ENCODE measurements around the gene ARRDC2. TPM values are rescaled to one million over a fixed set of nuclear protein-coding genes. Genes with fewer than 3 reads are reported as not detected.

The ARRDC2 gene
- total and polyA plus RNA-seq, 10 of the 15 experiments (the other 5 are each of a cell fraction or from before 2014, with no cell fraction given), result 0.48 to 10.1 (median 4.8) TPM

- intact Hi-C loops (cut with micrococcal nuclease; ENCODE audit: unreplicated experiment), result no loop called here
- POLR2A ChIA-PET, result no interaction called here
Measured at GRCh38 chr19:17963936-17964691, 43.9 kb upstream of the ARRDC2 start.

GRCh38 chr19:17965370-17966128, 42.4 kb upstream of the ARRDC2 start:
- Histone ChIP-seq H3K36me3 (ENCODE audit: control insufficient read depth in 2 of 2, insufficient read depth in 2 of 2, low read length in 1 of 2) (no peaks in the 10 kb centered on the region), H3K9ac (ENCODE audit: control insufficient read depth, insufficient read depth, low read length) (no peak overlapping the region), H3K27ac (ENCODE audit: control insufficient read depth, insufficient read depth) (no peak overlapping the region), H3K4me3 (no peak overlapping the region), H3K4me1 (ENCODE audit: control insufficient read depth, insufficient read depth, low read length) (no peaks in the 10 kb centered on the region), H3K79me2 (ENCODE audit: control insufficient read depth, insufficient read depth, low read length) (no peaks in the 10 kb centered on the region), H3K4me2 (ENCODE audit: control insufficient read depth, insufficient read depth) (no peak overlapping the region), H2AFZ (ENCODE audit: control insufficient read depth, low read depth, low read length) (no peak overlapping the region), H3K27me3 (replicated peaks in 1 of 2; ENCODE audit: control insufficient read depth in 2 of 2, insufficient read depth in 2 of 2, low read length in 1 of 2) (peaks cover 4 to 11% of the 10 kb centered on the region in 2 experiments), H3K9me3 (replicated peaks; ENCODE audit: control insufficient read depth, insufficient read depth, low read length) (no peaks in the 10 kb centered on the region), H4K20me1 (ENCODE audit: control insufficient read depth, insufficient read depth) (no peaks in the 10 kb centered on the region)
- FAIRE-seq (no peak), ATAC-seq (no peak; the same call in 2 of the 3 replicates), DNase-seq (ENCODE audit: low read depth, low spot score) (no peak)
- ChIA-PET CTCF (interaction anchor here (0.9 to 1.2 kb wide), 2 partner anchors 19 to 27 kb away, joined by 4 to 5 read pairs; no protein-coding TSS in a partner anchor), RAD21 (ENCODE audit: unreplicated experiment) (no interaction called here), SMC1A (ENCODE audit: uncharacterized antibody, unreplicated experiment) (interaction anchor here (1.4 kb wide), 1 partner anchor 12 kb away, joined by 3 read pairs; no protein-coding TSS in a partner anchor), POLR2A (interaction anchor here (0.7 to 1.1 kb wide), 2 partner anchors 18 to 462 kb away, joined by 3 to 4 read pairs; no protein-coding TSS in a partner anchor)
- no peak for TF ChIP-seq IKZF1 (conservative IDR thresholded peaks at IDR 0.05)
- no peak for TF ChIP-seq DPF2 (IDR thresholded peaks at IDR 0.05)
- no peak for TF ChIP-seq EP300 (IDR thresholded peaks at IDR 0.05; ENCODE audit: borderline replicate concordance in 1 of 2, control insufficient read depth in 1 of 2, low read depth in 2 of 2, low read length in 2 of 2)
- no peak for TF ChIP-seq MYB (IDR thresholded peaks at IDR 0.05; ENCODE audit: borderline replicate concordance, low read depth, low read length)
- TF ChIP-seq ETV6 (conservative IDR thresholded peaks at IDR 0.05 in 1 of 2, IDR thresholded peaks at IDR 0.05 in 1 of 2; ENCODE audit: borderline replicate concordance in 1 of 2, low read depth in 1 of 2), result peak in 1 of 2 experiments; percentile 39; a peak in 1 of 4 replicates
- no peak for TF ChIP-seq ZBED1 (IDR thresholded peaks at IDR 0.05; ENCODE audit: borderline replicate concordance)
- BruUV-seq (replicated peaks), result no TSS peak
- in situ Hi-C loops (cut with MboI), result no loop called here
- WGBS (ENCODE audit: insufficient coverage, insufficient replicate concordance, low lambda C conversion rate, missing lambda C conversion rate), result 13% methylated on average over 11 of the region's 11 CpGs
- intact Hi-C loops (cut with micrococcal nuclease; ENCODE audit: unreplicated experiment), result no loop called here

More at GRCh38 chr19:17963936-17964691, 43.9 kb upstream of the ARRDC2 start:
- SMC1A ChIA-PET (ENCODE audit: uncharacterized antibody, unreplicated experiment), result interaction anchor here (0.6 kb wide), 1 partner anchor 78 kb away, joined by 3 read pairs; no protein-coding TSS in a partner anchor
- Histone ChIP-seq H3K4me1 (ENCODE audit: control insufficient read depth, insufficient read depth, low read length) (no peaks in the 10 kb centered on the region), H3K4me3 (no peak overlapping the region), H3K36me3 (ENCODE audit: control insufficient read depth in 2 of 2, insufficient read depth in 2 of 2, low read length in 1 of 2) (no peaks in the 10 kb centered on the region), H4K20me1 (ENCODE audit: control insufficient read depth, insufficient read depth) (no peaks in the 10 kb centered on the region), H3K27ac (ENCODE audit: control insufficient read depth, insufficient read depth) (no peak overlapping the region), H3K79me2 (ENCODE audit: control insufficient read depth, insufficient read depth, low read length) (no peaks in the 10 kb centered on the region), H3K4me2 (ENCODE audit: control insufficient read depth, insufficient read depth) (no peak overlapping the region), H3K9ac (ENCODE audit: control insufficient read depth, insufficient read depth, low read length) (no peak overlapping the region), H3K9me3 (replicated peaks; ENCODE audit: control insufficient read depth, insufficient read depth, low read length) (no peaks in the 10 kb centered on the region), H3K27me3 (replicated peaks in 1 of 2; ENCODE audit: control insufficient read depth in 2 of 2, insufficient read depth in 2 of 2, low read length in 1 of 2) (peaks cover 4 to 11% of the 10 kb centered on the region in 2 experiments), H2AFZ (ENCODE audit: control insufficient read depth, low read depth, low read length) (no peak overlapping the region)
- RAD21 ChIA-PET (ENCODE audit: unreplicated experiment), result no interaction called here
- CTCF ChIA-PET, result interaction anchor here (0.7 to 0.8 kb wide), 2 partner anchors 10 to 32 kb away, joined by 3 read pairs; no protein-coding TSS in a partner anchor
- WGBS (ENCODE audit: insufficient coverage, insufficient replicate concordance, low lambda C conversion rate, missing lambda C conversion rate), result 43% methylated on average over 13 of the region's 13 CpGs
- in situ Hi-C loops (cut with MboI), result no loop called here
- DNase-seq (ENCODE audit: low read depth, low spot score) (no peak), ATAC-seq (no peak), FAIRE-seq (no peak)
- BruUV-seq (replicated peaks), result no TSS peak
- TF ChIP-seq ZNF24 (IDR thresholded peaks at IDR 0.05) (peak; percentile 80; the same call in 1 of the 2 replicates), ZSCAN29 (IDR thresholded peaks at IDR 0.05) (no peak)

All from GM12878 (cell line).